ACC112 (cell line): ENCODE results near the gene C4orf50.
"Not testable (repeated sequence)": the region's sequence is repeated elsewhere in the genome, so short reads cannot be mapped to it uniquely, and the experiment has no call there.

Experiments used
- H2AFZ ChIP-seq: fragments of 200-600 bp; sonication (generic); one replicate; pipeline ENCODE4 v1.6.0; 2017; ENCODE audit warnings: antibody characterized with exemption, low read length; ENCODE audit not compliant: unreplicated experiment
- H3K27ac ChIP-seq: fragments of 200-600 bp; sonication (generic); 2 replicates; pipeline ENCODE4 v1.5.1; 2014; ENCODE audit warnings: low read depth, mild to moderate bottlenecking, antibody characterized with exemption, low read length, moderate library complexity
- H3K27me3 ChIP-seq: fragments of 200-600 bp; sonication (generic); 2 replicates; pipeline ENCODE4 v1.6.1; 2014; ENCODE audit warnings: mild to moderate bottlenecking, antibody characterized with exemption, low read length, moderate library complexity, mixed read lengths; ENCODE audit not compliant: insufficient read depth
- H3K36me3 ChIP-seq: fragments of 200-600 bp; sonication (generic); 2 replicates; pipeline ENCODE4 v1.6.1; 2016; ENCODE audit warnings: mild to moderate bottlenecking, antibody characterized with exemption, low read length, moderate library complexity, mixed read lengths; ENCODE audit not compliant: insufficient read depth
- H3K4me1 ChIP-seq: fragments of 200-600 bp; sonication (generic); one replicate; pipeline ENCODE4 v1.6.1; 2016; ENCODE audit warnings: low read length, mixed read lengths; ENCODE audit not compliant: insufficient read depth, unreplicated experiment, control insufficient read depth
- H3K4me3 ChIP-seq: fragments of 200-600 bp; sonication (generic); 2 replicates; pipeline ENCODE4 v1.5.1; 2014; ENCODE audit warnings: mild to moderate bottlenecking, low read depth, low read length
- H3K79me2 ChIP-seq: fragments of 200-600 bp; sonication (generic); one replicate; pipeline ENCODE4 v1.6.0; 2016; ENCODE audit warnings: low read length; ENCODE audit not compliant: control insufficient read depth, unreplicated experiment, insufficient read depth

C4orf50 gene

GRCh38 chr4:6002926-6003325, 15.3 kb downstream of the C4orf50 start:
- Histone ChIP-seq H3K27me3 (peaks cover 17% of the 10 kb centered on the region; the same call in 1 of the 2 replicates), H3K4me1 (no peaks in the 10 kb centered on the region), H3K27ac (no peak overlapping the region), H3K36me3 (no peaks in the 10 kb centered on the region), H3K79me2 (no peaks in the 10 kb centered on the region), H2AFZ (no peak overlapping the region), H3K4me3 (no peak overlapping the region)

GRCh38 chr4:6002492-6002833, 15.8 kb downstream of the C4orf50 start:
- Histone ChIP-seq H3K27ac (no peak overlapping the region), H3K36me3 (no peaks in the 10 kb centered on the region), H3K27me3 (peaks cover 15% of the 10 kb centered on the region; the same call in 1 of the 2 replicates), H3K4me3 (no peak overlapping the region), H2AFZ (no peak overlapping the region), H3K4me1 (no peaks in the 10 kb centered on the region), H3K79me2 (no peaks in the 10 kb centered on the region)

DNA sequence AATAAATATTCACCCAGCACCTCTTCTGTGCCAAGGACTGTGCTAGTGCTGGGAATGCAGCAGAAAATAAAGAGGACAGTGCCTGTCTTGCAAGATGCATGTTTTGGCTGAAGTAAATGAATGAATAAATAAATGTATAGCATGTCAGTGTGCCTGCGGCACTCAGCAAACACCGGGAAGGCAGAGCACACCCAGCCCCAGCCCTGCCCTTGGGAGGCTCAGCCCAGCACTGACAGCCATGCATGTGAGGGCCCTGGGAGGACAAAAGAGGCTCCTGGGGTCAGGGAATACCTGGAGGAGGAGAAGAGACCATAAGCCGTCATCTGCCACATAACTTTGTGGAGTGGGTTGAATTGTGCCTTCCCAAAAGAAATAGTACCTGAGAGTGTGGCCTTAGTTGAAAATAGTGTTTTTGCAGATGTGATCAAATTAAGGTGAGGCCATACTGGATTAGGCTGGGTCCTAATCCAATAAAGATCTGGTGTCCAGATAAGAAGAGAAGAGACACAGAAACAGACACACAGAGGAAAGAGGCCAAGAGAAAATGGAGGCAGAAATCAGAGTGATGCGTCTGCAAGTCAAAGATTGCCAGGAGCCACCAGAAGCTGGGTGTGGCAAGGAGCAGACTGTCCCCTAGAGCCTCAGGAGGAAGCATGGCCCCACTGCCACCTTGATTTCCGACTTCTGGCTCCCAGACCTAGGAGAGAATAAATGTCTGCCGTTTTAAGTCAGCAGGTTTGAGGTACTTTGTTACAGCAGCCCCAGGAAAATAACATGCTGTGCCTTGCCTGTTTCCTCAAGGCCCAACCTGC, 16.3 kb downstream of the C4orf50 start:
- no peaks in the 10 kb centered on the region for H3K4me1 ChIP-seq
- no peak overlapping the region for H3K27ac ChIP-seq
- H3K27me3 ChIP-seq = peaks cover 11% of the 10 kb centered on the region; the same call in 1 of the 2 replicates
- H3K36me3 ChIP-seq = no peaks in the 10 kb centered on the region
- H3K4me3 ChIP-seq = no peak overlapping the region
- H2AFZ ChIP-seq = no peak overlapping the region
- H3K79me2 ChIP-seq = no peaks in the 10 kb centered on the region

DNA sequence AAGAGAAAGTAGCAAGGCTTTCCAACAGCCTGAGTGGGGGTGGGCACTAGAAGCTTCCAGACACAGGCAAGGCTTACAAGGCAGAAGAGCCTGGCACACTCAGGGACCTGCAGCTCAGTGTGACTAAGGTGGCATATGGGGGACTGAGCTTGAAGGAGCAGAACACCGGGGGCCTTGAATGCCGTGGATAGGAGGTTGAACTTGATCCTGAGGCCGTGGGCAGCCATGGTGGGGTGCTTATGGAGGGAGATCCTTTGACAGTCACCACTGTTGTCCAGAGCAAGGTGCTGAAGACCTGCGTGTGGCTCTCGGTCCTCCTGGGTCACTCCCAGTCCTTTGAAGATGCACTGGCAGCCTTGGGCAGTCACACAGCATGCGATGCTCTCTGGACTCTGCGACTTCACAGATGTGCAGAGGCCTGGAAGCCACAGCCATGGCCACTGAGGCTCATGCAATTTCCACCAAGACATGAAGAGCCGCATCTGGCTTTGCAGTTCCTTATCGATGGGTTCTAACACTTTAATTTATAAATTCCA, 18.3 kb downstream of the C4orf50 start:
- Histone ChIP-seq H2AFZ (no peak overlapping the region), H3K4me1 (no peaks in the 10 kb centered on the region)

DNA sequence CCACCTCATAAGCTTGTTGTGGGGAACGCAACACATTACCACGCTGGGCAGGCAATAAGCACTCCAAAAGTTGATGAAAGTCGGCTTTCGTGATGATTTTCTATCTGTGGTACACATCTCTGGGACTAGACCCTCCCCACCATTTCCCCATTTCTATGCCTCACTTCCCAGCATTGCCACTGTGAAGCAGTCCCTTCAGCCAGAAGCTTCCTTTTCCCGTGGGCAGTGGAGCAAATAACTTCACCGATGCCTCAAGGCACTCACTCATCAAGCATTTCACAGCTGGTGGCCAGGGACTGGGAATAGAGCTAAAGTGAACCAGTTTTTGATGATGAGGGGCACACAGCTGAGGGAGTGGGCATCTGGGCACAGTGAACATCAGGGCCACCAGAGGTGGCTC, 18.9 kb downstream of the C4orf50 start:
- H2AFZ ChIP-seq = no peak overlapping the region
- no peak overlapping the region for H3K4me3 ChIP-seq
- no peak overlapping the region for H3K27ac ChIP-seq
- H3K36me3 ChIP-seq = no peaks in the 10 kb centered on the region
- no peaks in the 10 kb centered on the region for H3K79me2 ChIP-seq
- no peaks in the 10 kb centered on the region for H3K4me1 ChIP-seq
- peaks cover 12% of the 10 kb centered on the region; the same call in 1 of the 2 replicates for H3K27me3 ChIP-seq

More for the DNA sequence above, 18.3 kb downstream of the C4orf50 start:
- Histone ChIP-seq H3K27ac (no peak overlapping the region), H3K36me3 (no peaks in the 10 kb centered on the region), H3K79me2 (no peaks in the 10 kb centered on the region), H3K27me3 (peaks cover 12% of the 10 kb centered on the region; the same call in 1 of the 2 replicates), H3K4me3 (no peak overlapping the region)

GRCh38 chr4:5998333-5998936, 19.8 kb downstream of the C4orf50 start:
- Histone ChIP-seq H3K4me3 (no peak overlapping the region), H2AFZ (no peak overlapping the region), H3K27ac (no peak overlapping the region), H3K27me3 (peaks cover 12% of the 10 kb centered on the region; the same call in 1 of the 2 replicates), H3K79me2 (no peaks in the 10 kb centered on the region), H3K36me3 (no peaks in the 10 kb centered on the region), H3K4me1 (no peaks in the 10 kb centered on the region)

- Histone ChIP-seq H3K4me1 (no peaks in the 10 kb centered on the region), H3K4me3 (no peak overlapping the region), H3K36me3 (no peaks in the 10 kb centered on the region), H2AFZ (no peak overlapping the region), H3K79me2 (no peaks in the 10 kb centered on the region), H3K27me3 (peaks cover 12% of the 10 kb centered on the region; the same call in 1 of the 2 replicates), H3K27ac (no peak overlapping the region)
Measured at GRCh38 chr4:5996641-5997040, 21.6 kb downstream of the C4orf50 start.

DNA sequence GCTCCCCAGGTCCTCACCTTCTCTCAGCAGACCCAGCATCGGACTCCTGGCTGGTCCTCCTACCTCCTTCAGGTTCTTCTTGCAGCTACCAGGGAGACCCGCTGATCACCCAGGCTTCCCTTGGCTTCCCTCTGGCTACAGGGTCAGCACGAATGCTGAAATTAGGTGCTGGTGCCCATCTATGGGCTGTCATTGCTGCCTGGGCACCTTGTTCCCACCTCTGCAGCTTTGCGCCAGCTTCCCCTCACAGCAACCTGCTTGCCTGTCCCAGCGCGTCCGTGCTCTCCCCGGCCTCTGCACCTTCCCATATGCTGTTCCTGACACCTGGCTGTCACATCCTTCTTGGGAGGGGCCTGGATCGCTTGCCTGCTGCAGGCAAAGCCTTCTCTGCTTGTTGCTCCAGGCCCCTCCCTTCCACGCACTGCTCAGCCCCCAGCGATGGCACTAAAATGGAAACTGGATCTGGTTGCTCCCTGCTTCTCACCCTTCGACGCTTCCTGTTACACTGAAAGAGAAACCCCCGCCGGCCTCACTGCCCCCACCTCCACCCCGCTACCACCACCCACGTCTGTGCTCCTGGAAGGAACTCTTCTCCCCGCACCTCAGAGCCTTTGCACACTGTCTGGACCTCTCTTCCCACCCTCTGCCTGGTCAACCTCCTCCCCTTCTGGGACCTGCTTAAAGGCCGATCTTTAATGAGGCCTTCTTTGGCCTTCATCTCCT, 22.2 kb downstream of the C4orf50 start:
- no peaks in the 10 kb centered on the region for H3K36me3 ChIP-seq
- no peak overlapping the region for H3K4me3 ChIP-seq
- H3K27ac ChIP-seq = no peak overlapping the region
- peaks cover 12% of the 10 kb centered on the region; the same call in 1 of the 2 replicates for H3K27me3 ChIP-seq
- no peaks in the 10 kb centered on the region for H3K4me1 ChIP-seq
- no peak overlapping the region for H2AFZ ChIP-seq
- no peaks in the 10 kb centered on the region for H3K79me2 ChIP-seq

GRCh38 chr4:5993876-5994811, 24.1 kb downstream of the C4orf50 start:
- H3K27me3 ChIP-seq = peaks cover 4% of the 10 kb centered on the region; the same call in 1 of the 2 replicates
- no peak overlapping the region for H3K27ac ChIP-seq
- H3K36me3 ChIP-seq = no peaks in the 10 kb centered on the region
- H3K79me2 ChIP-seq = no peaks in the 10 kb centered on the region
- no peaks in the 10 kb centered on the region for H3K4me1 ChIP-seq
- no peak overlapping the region for H3K4me3 ChIP-seq
- no peak overlapping the region for H2AFZ ChIP-seq

DNA sequence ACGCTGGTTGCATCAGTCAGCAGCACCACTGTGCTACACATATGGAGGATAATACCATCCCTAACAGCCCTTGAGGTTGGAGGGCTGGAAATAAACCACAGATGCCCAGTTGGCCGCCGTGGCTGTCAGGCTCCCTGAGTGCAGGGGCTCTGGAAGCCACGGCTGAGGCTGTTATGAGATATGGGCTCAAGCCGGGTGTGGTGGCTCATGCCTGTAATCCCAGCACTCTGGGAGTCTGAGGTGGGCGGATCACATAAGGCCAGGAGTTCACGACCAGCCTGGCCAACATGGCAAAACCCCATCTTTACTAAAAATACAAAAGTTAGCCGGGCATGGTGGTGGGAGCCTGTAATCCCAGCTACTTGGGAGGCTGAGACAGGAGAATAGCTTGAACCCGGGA, 24.9 kb downstream of the C4orf50 start:
- H3K4me1 ChIP-seq, H3K79me2 ChIP-seq, H3K27ac ChIP-seq, H3K4me3 ChIP-seq, H3K27me3 ChIP-seq, H3K36me3 ChIP-seq, H2AFZ ChIP-seq: not testable (repeated sequence)
